B cell (primary cell): ENCODE data around the gene OR5AU1.

Source experiments
- EZH2 ChIP-seq: IDR thresholded peaks from 2 replicates; pipeline ENCODE4 v1.6.1; 2012; ENCODE audit warnings: borderline replicate concordance, low read depth, mild to moderate bottlenecking, moderate library complexity, low read length; ENCODE audit not compliant: insufficient read depth, poor library complexity, severe bottlenecking
- TF ChIP-seq, protein P1 (sequence below): fragments of 200-600 bp; IDR thresholded peaks from one replicate; pipeline ENCODE4 v1.8.0; 2022; ENCODE audit warnings: antibody characterized with exemption, mild to moderate bottlenecking

DNA sequence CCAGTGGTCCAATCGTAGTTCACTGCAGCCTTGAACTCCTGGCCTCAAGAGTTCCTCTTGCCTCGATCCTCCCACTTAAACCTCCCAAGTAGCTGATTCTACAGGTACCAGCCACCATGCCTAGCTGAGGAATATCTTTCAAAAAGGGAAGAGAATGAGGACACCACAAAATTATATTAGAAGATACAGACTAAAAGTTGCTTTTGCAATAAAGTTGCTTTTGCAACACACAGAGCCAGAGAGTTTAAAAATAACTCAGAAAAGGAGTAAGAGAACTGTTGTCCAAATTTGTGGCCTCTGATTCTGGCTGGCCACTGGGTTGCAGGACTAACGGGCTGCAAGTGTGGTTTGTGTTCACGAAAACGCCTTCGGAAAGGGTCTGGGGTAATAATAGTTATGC lies 35.2 kb downstream of the OR5AU1 start:
- TF ChIP-seq, protein P1, sequence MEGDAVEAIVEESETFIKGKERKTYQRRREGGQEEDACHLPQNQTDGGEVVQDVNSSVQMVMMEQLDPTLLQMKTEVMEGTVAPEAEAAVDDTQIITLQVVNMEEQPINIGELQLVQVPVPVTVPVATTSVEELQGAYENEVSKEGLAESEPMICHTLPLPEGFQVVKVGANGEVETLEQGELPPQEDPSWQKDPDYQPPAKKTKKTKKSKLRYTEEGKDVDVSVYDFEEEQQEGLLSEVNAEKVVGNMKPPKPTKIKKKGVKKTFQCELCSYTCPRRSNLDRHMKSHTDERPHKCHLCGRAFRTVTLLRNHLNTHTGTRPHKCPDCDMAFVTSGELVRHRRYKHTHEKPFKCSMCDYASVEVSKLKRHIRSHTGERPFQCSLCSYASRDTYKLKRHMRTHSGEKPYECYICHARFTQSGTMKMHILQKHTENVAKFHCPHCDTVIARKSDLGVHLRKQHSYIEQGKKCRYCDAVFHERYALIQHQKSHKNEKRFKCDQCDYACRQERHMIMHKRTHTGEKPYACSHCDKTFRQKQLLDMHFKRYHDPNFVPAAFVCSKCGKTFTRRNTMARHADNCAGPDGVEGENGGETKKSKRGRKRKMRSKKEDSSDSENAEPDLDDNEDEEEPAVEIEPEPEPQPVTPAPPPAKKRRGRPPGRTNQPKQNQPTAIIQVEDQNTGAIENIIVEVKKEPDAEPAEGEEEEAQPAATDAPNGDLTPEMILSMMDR = no peak
- no peak for TF ChIP-seq EZH2
